Measurements from ENCODE around the gene F12.

F12 gene

GRCh38 chr5:177410575-177410974 is 1.2 kb upstream of the F12 start:
- no peak for DNase-seq (ENCODE audit: low read depth)

DNA sequence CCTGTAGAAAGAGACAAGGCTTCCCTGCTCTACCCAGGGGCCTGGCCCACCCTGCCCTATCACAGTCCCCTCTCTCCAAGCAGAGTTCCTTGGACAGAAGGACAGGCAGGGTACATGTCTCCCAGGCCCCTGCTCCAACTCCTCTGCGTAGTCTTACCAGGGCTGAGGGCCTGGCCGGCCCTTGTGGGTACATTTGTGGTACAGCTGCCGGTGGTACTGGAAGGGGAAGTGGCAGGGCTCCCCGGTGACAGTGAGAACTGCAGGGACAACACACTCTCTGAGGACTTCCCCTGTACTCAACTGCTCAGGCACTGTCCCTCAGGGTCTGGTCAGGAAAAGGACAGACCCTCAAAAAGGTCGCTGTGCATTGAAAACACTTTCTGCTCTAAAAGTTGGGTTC is 3.6 kb downstream of the F12 start:
- no peak for DNase-seq (ENCODE audit: low read depth)

DNA sequence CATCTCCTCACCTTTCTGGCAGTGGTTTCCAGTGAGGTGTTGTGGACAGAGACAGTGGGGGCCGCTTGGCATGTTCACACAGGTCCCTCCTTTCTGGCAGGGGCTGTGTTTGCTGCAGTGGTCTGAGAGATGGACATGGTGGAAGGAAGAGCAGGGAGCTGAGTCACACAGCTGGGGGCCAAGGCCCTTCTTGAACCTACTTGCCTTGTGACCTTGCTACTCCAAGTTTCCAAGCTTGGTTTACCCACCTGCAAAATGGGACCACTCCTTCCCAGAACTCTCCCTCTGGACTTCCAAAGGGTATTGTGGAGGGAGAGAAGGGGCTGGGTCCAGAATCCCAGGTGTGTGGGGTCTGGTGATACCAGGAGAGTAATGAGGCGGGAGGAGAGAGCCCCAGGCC is 4.1 kb downstream of the F12 start:
- DNase-seq (ENCODE audit: low read depth) = no peak

DNA sequence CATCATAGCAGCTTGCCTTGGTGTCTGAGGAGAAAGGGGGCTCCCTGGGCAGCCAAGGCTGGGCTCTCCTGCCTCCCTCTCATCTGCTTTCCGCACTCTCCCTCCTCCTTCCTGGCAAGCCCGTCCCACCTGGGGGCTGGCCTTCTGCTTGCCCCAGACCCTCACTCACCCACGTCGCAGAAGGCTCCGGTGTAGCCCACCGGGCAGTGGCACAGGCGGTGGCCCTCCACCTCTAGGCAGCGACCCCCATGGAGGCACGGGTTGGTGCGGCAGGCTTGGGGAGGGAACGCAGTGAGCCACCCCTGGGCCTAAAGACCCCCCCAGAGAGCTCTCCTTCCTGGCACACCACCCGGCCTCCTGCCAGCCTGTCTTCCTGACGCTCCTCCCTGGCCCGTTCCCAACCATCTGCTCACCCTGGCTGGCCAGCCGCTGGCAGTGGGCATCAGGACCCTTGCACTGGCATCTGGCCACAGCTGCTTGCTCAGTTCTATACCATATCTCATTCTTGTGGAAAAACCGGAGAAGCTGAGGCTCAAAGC is 4.7 kb downstream of the F12 start:
- DNase-seq (ENCODE audit: low read depth) = no peak

DNA sequence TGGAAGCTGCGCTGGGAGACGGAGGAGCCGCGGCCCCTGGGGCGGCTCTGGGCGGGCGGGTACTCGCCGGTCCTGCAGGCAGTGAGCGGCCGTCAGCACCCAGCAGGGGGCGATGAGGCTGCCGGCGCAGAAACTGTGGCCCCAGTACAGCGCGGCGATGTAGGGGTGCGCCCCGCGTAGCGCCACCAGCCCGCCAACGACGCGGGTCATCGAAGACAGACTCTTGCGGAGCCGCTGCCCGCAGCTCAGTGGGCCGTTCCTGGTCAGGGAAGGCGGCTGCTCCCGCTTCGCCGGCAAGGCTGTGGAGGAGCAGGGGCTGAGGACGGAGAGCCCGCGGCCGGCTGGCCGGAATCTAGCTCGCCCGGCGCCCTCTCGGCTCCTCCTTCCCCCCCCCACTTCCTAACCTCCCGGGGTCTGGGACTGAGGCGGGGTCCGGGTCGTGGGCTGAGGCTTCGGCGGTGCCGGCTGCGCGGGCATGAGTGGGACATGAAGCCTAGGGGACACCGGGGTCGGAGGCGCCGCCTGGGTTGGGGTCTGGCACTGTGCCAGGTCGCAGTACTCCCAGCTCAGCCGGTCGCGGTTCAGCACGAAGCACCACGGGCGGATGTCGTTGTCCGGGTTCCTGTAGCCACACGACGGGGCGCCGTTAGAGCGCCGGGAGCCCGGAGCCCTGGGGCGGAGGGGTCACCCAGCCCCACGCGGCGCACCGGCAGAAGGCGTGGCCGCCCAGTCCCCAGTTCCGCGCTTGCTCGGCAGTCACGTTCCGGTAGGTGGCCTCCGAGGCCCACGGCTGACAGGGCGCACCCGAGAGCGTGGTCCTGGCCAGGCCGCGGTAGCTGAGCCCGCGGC is 5.3 kb downstream of the F12 start:
- DNase-seq (ENCODE audit: low read depth) = peak; percentile 63

DNA sequence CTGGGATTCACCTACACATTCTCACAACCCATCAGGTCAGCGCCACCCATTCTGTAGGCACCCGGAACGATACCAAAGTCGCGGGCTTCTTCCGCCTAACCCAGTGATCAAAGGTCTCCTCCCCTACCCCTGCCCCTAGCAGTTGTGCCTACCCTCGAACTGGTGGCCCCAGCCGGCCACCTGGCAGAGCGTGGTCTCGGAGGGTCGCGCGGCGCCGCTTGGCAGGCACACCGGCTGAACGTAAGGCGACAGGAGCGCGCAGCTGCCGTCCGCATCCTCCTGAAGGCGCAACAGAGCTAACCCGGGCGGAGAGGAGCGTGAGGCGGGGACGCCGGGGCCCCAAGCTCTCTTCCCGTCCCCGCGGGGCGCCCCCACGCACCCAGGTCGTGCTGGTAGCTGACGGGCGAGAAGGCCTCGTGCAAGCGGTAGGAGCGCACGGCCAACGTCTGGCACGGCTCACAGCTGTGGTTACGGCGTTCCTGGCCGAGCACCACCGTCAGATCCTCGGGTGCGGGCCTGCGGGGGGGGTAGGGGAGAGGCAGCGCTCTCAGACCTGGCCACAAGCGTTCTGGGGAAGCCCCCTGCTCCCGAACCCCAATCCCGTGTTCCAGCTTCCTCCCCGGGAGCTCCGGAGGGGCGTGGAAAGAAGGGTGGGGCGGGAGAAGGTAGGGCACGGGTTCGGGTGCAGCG is 6.1 kb downstream of the F12 start:
- DNase-seq (ENCODE audit: low read depth) = no peak

DNA sequence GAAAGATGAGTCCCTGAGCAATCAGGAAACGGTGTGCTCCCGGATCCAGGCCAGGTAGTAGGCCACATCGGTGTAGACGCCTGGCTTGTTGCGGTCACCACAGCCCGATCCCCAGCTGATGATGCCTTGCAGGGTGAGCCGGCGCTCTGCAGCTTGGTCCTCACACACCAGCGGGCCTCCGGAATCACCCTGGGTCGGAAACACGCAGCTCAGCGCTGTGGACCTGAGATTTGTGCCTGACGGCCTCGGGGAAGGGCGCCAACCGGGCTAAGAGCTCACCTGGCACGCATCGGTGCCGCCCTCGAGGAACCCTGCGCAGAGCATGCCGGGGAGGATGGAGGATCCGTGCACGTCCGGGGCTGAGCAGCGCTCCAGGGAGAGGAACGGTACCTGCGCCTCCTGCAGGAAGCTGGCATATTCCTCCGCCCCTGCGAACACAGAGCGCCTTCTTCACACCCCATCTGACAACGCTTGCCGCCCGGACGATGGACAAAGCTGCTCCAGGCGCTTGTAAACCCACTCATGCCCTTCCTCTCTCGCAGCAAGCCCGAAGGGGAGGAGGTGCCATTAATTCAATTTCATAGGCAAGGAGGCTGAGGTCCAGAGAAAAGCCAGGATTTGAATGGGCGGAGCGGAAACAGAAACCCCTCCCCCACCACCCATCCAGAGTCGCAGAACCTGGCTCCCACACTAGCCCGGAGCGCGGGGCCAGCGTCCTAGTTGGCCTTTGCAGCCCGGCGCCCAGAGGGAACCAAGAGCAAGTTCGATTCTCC is 6.9 kb downstream of the F12 start:
- no peak for DNase-seq (ENCODE audit: low read depth)

GRCh38 chr5:177399997-177400868 is 9.1 kb downstream of the F12 start, which contains the start of gene PFN3:
Gene PFN3, minus strand, starts transcription at chr5:177400661. Its CDS starts 85 bp downstream, at chr5:177400576.
- no peak for DNase-seq (ENCODE audit: low read depth)

DNA sequence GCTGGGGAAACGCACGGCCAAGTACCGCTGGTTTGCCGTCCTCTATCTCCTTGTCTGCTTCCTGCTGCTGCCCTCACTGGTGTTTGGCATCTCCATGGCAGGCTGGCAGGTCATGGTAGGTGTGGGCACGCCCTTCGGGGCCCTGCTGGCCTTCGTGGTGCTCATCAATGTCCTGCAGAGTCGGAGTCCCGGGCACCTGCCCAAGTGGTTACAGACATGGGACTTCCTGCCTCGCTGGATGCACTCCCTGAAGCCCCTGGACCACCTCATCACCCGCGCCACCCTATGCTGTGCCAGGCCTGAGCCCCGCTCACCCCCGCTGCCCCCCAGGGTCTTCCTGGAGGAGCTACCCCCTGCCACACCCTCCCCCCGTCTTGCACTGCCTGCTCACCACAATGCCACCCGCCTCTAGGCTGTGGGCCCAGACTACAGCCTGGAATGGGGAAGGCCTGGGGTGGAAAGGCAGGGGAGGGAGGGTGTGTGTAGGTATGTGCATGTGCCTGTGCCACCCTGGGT is 11.4 kb downstream of the F12 start:
- DNase-seq (ENCODE audit: low read depth) = no peak

DNA sequence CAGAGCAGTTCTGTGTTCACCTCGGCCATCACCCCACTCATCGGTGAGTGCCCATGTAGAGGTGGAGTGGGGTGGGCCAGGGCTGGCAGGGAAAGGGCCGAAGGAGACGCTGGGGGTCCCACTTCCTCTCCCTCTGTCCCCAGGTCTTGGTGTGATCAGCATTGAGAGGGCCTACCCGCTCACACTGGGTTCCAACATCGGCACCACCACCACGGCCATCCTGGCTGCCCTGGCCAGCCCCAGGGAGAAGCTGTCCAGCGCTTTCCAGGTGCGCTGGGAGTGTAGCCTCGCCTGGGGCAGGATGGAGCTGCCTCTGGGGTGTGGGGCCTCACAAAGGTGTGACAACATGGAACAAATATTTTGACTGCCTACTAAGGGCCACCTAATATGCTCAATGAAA is 12.6 kb downstream of the F12 start:
- DNase-seq (ENCODE audit: low read depth) = no peak

DNA sequence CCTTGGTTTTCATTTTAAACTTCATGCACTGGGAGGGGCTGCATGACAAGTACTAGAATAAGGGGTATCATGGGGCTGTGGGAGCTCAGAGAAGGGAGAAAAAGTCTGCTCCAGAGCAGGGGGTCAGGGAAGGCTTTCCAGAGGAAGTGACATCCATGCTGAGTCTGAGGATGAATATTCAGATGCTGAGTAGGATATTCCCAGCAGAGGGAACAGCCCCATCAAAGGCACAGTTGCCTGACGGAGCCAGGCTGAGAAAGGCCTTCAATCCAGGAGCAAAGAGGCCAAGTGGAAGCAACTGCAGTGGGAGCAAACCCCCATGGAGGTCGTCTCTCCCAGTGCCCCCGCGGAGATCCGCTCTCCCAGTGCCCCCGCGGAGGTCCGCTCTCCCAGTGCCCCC is 13.3 kb downstream of the F12 start:
- DNase-seq (ENCODE audit: low read depth) = no peak

- DNase-seq (ENCODE audit: low read depth) = no peak
Measured at GRCh38 chr5:177393990-177394389, 15.4 kb downstream of the F12 start.

DNA sequence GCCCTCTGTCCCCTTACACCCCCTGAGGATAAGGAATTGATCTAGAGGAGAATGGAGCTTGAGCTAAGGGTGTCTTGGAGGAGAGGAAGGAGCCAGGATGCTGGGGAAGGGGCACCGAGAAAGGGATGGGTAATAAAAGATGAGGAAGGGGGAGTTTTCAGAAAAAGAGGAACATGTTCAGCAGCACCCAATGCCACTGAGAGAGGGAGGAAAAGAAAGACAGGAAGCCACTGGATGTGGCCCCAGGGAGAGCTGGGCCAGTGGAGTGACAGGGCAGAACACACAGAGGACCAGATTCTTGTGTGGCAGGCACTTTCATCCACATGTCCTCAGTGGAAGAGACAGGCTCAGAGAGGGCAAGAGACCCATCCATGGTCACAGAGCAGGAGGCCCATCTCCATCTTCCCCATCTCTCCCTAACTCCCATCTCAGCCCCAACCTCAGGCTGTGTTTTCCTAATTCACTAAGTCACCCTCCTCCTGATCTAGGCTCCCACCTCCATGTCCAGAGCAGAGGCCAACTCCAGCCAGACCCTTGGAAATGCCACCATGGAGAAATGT is 16.1 kb downstream of the F12 start:
- DNase-seq (ENCODE audit: low read depth) = no peak

DNA sequence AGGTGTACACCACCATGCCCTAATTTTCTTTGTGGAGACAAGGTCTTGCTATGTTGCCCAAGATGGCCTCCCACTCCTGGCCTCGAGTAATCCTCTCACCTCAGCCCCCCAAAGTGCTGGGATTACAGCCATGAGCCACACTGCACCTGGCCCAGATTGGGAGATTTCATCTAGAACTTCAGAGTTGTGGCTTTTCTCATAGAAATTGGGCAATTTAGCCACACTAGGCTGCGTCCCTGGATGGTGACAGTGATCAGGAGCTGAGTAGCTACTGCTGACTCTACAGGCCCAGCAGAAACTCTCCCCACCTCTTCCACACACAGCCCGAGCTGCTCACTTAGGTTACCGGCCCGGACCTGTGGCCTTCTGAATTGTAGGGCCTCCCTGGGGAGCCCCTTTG is 16.6 kb downstream of the F12 start:
- DNase-seq (ENCODE audit: low read depth) = no peak

GRCh38 chr5:177390363-177391300 is 18.7 kb downstream of the F12 start:
- DNase-seq (ENCODE audit: low read depth) = peak; percentile 81

- no peak for DNase-seq (ENCODE audit: low read depth)
Measured at GRCh38 chr5:177389241-177390169, 19.9 kb downstream of the F12 start.

DNA sequence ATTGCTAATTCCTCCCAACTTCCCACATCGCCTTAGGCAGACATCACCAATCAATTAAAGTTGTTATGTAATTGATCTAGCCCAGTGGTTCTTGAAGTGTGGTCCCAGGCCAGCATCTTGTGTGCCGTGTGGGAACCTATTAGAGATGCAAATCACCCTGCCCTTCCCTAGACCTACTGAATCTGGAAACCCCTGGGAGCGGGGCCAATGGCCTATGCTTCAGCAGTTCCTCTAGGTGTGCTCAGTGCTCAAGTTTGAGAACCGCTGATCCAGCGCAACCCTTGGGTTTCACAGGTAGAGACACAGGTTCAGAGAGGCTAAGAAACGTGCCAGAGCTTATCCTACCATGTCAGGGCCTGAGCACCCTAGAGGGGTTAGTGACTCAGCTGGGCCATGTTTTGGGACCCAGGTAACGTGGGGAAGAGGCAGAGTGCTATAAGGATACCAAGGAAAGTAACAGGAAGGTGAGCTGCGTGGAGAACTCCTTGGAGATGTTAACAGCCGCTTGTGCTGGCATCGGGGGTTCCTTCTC is 20.8 kb downstream of the F12 start:
- DNase-seq (ENCODE audit: low read depth) = no peak

DNA sequence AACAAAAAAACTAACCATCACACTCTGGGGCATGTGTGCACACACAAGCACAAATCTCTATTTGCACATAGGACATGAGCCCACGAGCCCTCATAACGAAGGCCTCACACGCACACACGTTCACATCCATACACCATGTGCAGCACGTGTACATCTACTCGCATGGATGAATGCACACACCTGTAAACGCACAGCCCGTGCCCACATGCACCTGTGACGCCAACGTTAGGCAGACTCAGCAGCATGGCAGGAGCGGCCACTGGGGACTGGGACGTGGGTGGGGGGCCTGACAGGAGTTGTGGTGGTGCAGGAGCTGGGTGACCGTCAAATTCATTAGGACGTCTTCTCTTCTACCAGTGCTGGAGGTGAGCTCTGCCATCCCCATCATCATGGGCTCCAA is 22.0 kb downstream of the F12 start:
- DNase-seq (ENCODE audit: low read depth) = no peak

Data from stimulated activated CD8-positive, alpha-beta memory T cell treated with anti-CD3 and anti-CD28 coated beads, Interleukin-7, amount 100 ng/mL, for 24 hours (primary cell).